Spleen (tissue), 11 donors: Measurements from ENCODE around the gene P2RX2. TPM values are rescaled to one million over a fixed set of nuclear protein-coding genes. Genes with fewer than 3 reads are reported as not detected.

ENCODE experiments used
- DNase-seq: peaks from one replicate; pipeline ENCODE4 v3.0.0-alpha.2; 2020
- H3K27ac ChIP-seq, 8 donors: fragments of 200-600 bp; sonication (generic) in 7 of 8; 1 replicate in 4 of 8; 2 replicates in 4 of 8; pipeline versions ENCODE4 v1.5.0 to v1.8.0; 2016 to 2021; ENCODE audit warnings: inconsistent platforms in 4 of 8, mild to moderate bottlenecking in 4 of 8, moderate library complexity in 1 of 8
- H3K27me3 ChIP-seq, 7 donors: fragments of 200-600 bp; sonication (generic) in 6 of 7; replicated peaks in 1 of 7; 1 replicate in 4 of 7; 2 replicates in 3 of 7; pipeline versions ENCODE4 v1.5.0 to v1.8.0; 2016 to 2021; ENCODE audit warnings: inconsistent platforms in 3 of 7, mild to moderate bottlenecking in 1 of 7
- H3K36me3 ChIP-seq, 6 donors: fragments of 200-600 bp; sonication (generic) in 5 of 6; 1 replicate in 4 of 6; 2 replicates in 2 of 6; pipeline versions ENCODE4 v1.5.0 to v1.8.0; 2016 to 2021; ENCODE audit warnings: inconsistent platforms in 2 of 6
- H3K4me1 ChIP-seq, 6 donors: fragments of 200-600 bp; sonication (generic) in 5 of 6; 1 replicate in 3 of 6; 2 replicates in 3 of 6; pipeline versions ENCODE4 v1.5.0 to v1.8.0; 2016 to 2021; ENCODE audit warnings: inconsistent platforms in 3 of 6
- H3K4me3 ChIP-seq, 8 donors: fragments of 200-600 bp; sonication (generic) in 7 of 8; 1 replicate in 4 of 8; 2 replicates in 4 of 8; pipeline versions ENCODE4 v1.5.0 to v1.8.0; 2016 to 2021; ENCODE audit warnings: inconsistent platforms in 4 of 8, mild to moderate bottlenecking in 4 of 8, moderate library complexity in 2 of 8
- H3K9me3 ChIP-seq, 8 donors: fragments of 200-600 bp; sonication (generic) in 7 of 8; 1 replicate in 4 of 8; 2 replicates in 4 of 8; pipeline versions ENCODE4 v1.5.0 to v1.8.0; 2016 to 2021; ENCODE audit warnings: inconsistent platforms in 4 of 8
- POLR2A ChIP-seq, 3 donors: fragments of 450-650 bp; IDR thresholded peaks; one replicate each; pipeline ENCODE4 v1.5.1; 2017; ENCODE audit warnings: antibody characterized with exemption in 3 of 3, mild to moderate bottlenecking in 1 of 3
- POLR2AphosphoS5 ChIP-seq, 3 donors: sonication (generic); formaldehyde crosslinking; IDR thresholded peaks; one replicate each; pipeline ENCODE4 v1.5.1; 2017; ENCODE audit warnings: antibody characterized with exemption in 3 of 3
- WGBS, 5 donors: extraction: QIAGEN DNeasy Blood & Tissue Kit in 3 of 5; methylation state at CpG; one replicate each; pipeline versions ENCODE4 v1.1.5 to v1.1.7; 2013 to 2018; 5-methylcytosine and 5-hydroxymethylcytosine counted together
- intact Hi-C: fragments of 100-400 bp; cut with DNase I; formaldehyde crosslinking; loops from one replicate; pipeline ENCODE4 v1.15.0; 2023; ENCODE audit warnings: low total_unique reads
- polyA plus RNA-seq, 3 donors: library from polyadenylated mRNA; stranded (reverse); fragments of 200-250 nt; gene quantifications; one replicate each; pipeline ENCODE4 v1.2.1, GENCODE V29; 2013
- total RNA-seq, 7 donors: library from RNA; depleted of rRNA in 3 of 7; stranded (reverse); fragments of >200 nt in 3 of 7; fragmentation: NEBNext Ultra II Directional in 4 of 7; extraction: Animal tissue kit (Norgen Biotek cat#: 25700) in 4 of 7; gene quantifications; one replicate each; pipeline versions ENCODE4 v1.1.0 to v1.2.1, GENCODE V29; 2016 to 2021
- TF ChIP-seq, protein P1 (sequence below), 11 experiments: fragments of 200-600 bp in 7 of 11; fragments of 450-650 bp in 4 of 11; sonication (generic) in 4 of 11; IDR thresholded peaks in 8 of 11; conservative IDR thresholded peaks in 3 of 11; 1 replicate in 7 of 11; 2 replicates in 4 of 11; pipeline versions ENCODE4 v1.4.0 to v1.8.0; 2016 to 2021; ENCODE audit warnings: antibody characterized with exemption in 11 of 11, inconsistent platforms in 4 of 11, mild to moderate bottlenecking in 1 of 11
- donor health status: healthy with polysubstance abuse.
- donor health status: DM: no; HTN: no; CAD: no; lungs with moderate emphysema.
- donor health status: DM: no; HTN: no; CAD: no.
- donor health status: Bipolar disorder and iron deficiency.
- donor health status: healthy.
- donor health status: DM: no; HTN: no; CAD: no.
- donor health status: DM: yes; HTN: yes; CAD: no.

The P2RX2 gene
- total and polyA plus RNA-seq, 10 donors: 0.77 to 4.5 (median 2.5) TPM

GRCh38 chr12:132642846-132643835, 24.6 kb downstream of the P2RX2 start:
- DNase-seq: peak; percentile 70
- Histone ChIP-seq H3K27ac (no peak overlapping the region), H3K4me3 (no peak overlapping the region), H3K4me1 (peaks cover 0 to 5% (median 0%) of the 10 kb centered on the region in 6 donors), H3K36me3 (peaks cover 0 to 96% (median 56%) of the 10 kb centered on the region in 6 donors), H3K27me3 (no peaks in the 10 kb centered on the region), H3K9me3 (no peaks in the 10 kb centered on the region)
- TF ChIP-seq, protein P1, sequence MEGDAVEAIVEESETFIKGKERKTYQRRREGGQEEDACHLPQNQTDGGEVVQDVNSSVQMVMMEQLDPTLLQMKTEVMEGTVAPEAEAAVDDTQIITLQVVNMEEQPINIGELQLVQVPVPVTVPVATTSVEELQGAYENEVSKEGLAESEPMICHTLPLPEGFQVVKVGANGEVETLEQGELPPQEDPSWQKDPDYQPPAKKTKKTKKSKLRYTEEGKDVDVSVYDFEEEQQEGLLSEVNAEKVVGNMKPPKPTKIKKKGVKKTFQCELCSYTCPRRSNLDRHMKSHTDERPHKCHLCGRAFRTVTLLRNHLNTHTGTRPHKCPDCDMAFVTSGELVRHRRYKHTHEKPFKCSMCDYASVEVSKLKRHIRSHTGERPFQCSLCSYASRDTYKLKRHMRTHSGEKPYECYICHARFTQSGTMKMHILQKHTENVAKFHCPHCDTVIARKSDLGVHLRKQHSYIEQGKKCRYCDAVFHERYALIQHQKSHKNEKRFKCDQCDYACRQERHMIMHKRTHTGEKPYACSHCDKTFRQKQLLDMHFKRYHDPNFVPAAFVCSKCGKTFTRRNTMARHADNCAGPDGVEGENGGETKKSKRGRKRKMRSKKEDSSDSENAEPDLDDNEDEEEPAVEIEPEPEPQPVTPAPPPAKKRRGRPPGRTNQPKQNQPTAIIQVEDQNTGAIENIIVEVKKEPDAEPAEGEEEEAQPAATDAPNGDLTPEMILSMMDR (IDR thresholded peaks at IDR 0.05 in 8 of 11, conservative IDR thresholded peaks at IDR 0.05 in 3 of 11): no peak
- TF ChIP-seq POLR2A (IDR thresholded peaks at IDR 0.05) (no peak), POLR2AphosphoS5 (IDR thresholded peaks at IDR 0.05) (no peak)
- intact Hi-C loops: no loop called here
- WGBS, 5 donors: 94 to 97% (median 95%) methylated on average over 15 to 30 of the region's 30 CpGs

DNA sequence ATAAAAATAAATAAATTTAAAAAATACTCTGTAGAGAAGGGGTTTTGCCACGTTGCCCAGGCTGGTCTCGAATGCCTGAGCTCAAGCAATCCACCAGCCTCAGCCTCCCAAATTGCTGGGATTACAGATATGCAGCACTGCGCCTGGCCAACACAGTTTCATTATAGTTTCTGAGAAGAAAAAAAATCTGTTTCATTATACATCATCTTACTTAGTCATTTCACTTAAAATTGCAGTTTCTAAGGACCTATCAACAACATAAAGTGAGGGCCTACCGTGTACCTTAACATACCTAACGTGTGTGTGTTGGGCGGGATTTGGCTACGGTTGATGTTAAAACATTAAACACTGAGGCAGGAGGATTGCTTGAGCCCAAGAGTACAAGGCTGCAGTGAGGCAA, 28.3 kb downstream of the P2RX2 start:
- H3K4me3 ChIP-seq: no peak overlapping the region
- H3K27me3 ChIP-seq: no peaks in the 10 kb centered on the region
- 86 to 90% (median 89%) methylated on average over 7 of the region's 7 CpGs for WGBS, 5 donors
- H3K27ac ChIP-seq: no peak overlapping the region
- H3K4me1 ChIP-seq: no peaks in the 10 kb centered on the region
- DNase-seq: peak; percentile 9
- H3K9me3 ChIP-seq: no peaks in the 10 kb centered on the region
- TF ChIP-seq, protein P1 (IDR thresholded peaks at IDR 0.05 in 8 of 11, conservative IDR thresholded peaks at IDR 0.05 in 3 of 11): no peak
- no peak for TF ChIP-seq POLR2A (IDR thresholded peaks at IDR 0.05)
- intact Hi-C loops: no loop called here
- H3K36me3 ChIP-seq: peaks cover 0 to 96% (median 56%) of the 10 kb centered on the region in 6 donors

DNA sequence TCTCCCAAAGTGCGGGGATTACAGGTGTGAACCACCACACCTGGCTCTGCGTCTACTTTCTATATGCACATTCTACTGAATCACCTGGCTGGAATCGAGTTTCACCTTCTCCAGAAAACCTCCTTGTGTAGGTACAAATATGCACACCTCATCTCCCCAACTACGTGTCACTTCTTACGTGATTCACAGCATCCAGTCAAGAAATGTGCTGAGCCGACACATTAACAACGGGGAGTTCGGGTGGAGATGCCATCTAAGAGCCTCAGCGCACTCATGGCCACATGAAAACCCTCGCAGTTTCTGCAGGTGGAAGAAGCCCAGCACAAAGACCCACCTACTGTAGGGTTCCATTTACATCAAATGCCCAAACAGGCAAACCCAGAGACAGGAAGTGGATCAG, 29.3 kb downstream of the P2RX2 start:
- intact Hi-C loops: no loop called here
- peak; percentile 12 for DNase-seq
- WGBS, 5 donors: 90 to 96% (median 95%) methylated on average over 10 of the region's 10 CpGs
- Histone ChIP-seq H3K36me3 (peaks cover 0 to 96% (median 51%) of the 10 kb centered on the region in 6 donors), H3K9me3 (no peaks in the 10 kb centered on the region), H3K27ac (no peak overlapping the region), H3K4me1 (no peaks in the 10 kb centered on the region), H3K4me3 (no peak overlapping the region), H3K27me3 (no peaks in the 10 kb centered on the region)
- TF ChIP-seq, protein P1 (IDR thresholded peaks at IDR 0.05 in 8 of 11, conservative IDR thresholded peaks at IDR 0.05 in 3 of 11): no peak
- TF ChIP-seq POLR2A (IDR thresholded peaks at IDR 0.05) (no peak), POLR2AphosphoS5 (IDR thresholded peaks at IDR 0.05) (no peak)

GRCh38 chr12:132648616-132649225, 30.1 kb downstream of the P2RX2 start:
- TF ChIP-seq POLR2AphosphoS5 (IDR thresholded peaks at IDR 0.05) (peak in 1 of 3 donors; percentile 15), POLR2A (IDR thresholded peaks at IDR 0.05) (no peak)
- TF ChIP-seq, protein P1 (IDR thresholded peaks at IDR 0.05 in 8 of 11, conservative IDR thresholded peaks at IDR 0.05 in 3 of 11): no peak
- Histone ChIP-seq H3K4me1 (no peaks in the 10 kb centered on the region), H3K36me3 (peaks cover 0 to 96% (median 49%) of the 10 kb centered on the region in 6 donors), H3K9me3 (no peaks in the 10 kb centered on the region), H3K4me3 (no peak overlapping the region), H3K27me3 (no peaks in the 10 kb centered on the region), H3K27ac (no peak overlapping the region)
- DNase-seq: peak; percentile 45
- WGBS, 5 donors: 95% methylated on average over 23 to 24 of the region's 24 CpGs
- intact Hi-C loops: no loop called here
